ENCODE data around the gene PVALB.
A peak's percentile ranks its signal among the peaks of the same experiment; 100 is the strongest.

The PVALB gene

DNA sequence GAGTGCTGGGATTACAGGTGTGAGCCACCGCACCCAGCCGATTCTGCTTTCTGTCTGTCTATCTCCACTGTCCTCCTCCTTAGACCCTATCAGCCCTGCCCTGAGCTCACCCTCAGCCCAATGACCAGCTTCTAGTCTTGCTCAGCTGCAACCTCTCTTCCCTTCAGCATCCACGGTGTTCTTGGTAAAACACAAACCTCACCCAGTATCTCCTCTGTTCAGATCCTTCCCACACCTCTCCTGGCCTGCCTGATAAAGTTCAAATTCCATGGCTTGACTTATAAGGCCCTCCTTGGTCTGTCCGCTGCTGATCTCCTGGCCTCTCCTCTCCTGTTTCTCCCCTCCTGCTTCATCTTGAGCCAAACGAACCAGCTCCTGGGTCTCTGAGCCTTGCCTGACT, 29.4 kb upstream of the PVALB start:
- no peak for ATAC-seq

DNA sequence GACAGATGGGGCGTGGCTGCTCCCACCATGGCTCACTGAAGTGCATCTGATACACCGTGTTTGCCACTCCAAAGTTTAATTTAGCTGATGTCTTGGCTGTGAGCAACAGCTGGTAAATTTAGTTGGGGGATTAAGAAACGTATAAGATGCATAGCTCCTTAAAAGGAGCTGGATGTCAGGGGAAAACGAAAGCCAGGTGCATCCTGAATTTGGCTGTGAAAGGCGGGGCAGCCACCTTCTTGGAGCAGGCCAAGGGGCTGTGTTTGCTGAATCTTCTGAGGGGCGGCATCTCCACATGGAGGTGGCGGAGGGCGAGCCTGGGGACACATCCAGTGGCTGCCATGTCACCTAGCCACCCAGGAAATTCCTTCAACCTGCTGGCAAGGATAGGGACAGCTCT, 23.3 kb upstream of the PVALB start:
- ATAC-seq, result no peak

DNA sequence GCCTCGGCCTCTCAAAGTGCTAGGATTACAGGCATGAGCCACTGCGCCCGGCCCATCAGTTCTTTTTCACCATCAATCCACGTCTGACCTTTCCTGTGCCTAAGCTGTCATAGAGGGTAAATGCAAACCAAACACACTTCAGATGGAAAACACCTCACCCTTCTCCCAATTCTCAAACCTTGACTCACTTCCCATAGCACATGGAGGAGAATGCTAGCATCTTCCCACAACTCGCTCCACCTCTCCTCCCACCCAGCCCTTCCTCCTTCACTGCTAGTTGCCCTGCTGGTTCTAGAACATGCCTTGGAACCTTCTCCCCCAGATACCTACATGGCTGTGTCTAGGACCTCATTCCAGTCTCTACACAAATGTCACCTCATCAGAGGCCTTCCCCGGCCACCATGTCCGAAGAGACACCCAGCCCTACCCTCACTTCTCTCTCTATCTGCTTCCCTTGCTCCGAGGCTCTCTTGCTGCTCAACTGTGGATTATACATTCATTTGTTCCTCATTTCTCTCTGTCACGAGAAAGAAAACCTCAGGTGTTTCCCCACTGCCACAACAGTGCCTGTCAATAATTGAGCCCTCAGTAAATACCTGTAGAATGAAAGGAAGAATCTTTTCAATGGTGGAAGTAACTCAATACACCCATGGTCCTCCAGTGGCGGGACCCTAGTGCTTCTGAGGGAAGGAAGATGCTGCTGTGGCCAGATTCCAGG, 22.7 kb upstream of the PVALB start:
- no peak for ATAC-seq

DNA sequence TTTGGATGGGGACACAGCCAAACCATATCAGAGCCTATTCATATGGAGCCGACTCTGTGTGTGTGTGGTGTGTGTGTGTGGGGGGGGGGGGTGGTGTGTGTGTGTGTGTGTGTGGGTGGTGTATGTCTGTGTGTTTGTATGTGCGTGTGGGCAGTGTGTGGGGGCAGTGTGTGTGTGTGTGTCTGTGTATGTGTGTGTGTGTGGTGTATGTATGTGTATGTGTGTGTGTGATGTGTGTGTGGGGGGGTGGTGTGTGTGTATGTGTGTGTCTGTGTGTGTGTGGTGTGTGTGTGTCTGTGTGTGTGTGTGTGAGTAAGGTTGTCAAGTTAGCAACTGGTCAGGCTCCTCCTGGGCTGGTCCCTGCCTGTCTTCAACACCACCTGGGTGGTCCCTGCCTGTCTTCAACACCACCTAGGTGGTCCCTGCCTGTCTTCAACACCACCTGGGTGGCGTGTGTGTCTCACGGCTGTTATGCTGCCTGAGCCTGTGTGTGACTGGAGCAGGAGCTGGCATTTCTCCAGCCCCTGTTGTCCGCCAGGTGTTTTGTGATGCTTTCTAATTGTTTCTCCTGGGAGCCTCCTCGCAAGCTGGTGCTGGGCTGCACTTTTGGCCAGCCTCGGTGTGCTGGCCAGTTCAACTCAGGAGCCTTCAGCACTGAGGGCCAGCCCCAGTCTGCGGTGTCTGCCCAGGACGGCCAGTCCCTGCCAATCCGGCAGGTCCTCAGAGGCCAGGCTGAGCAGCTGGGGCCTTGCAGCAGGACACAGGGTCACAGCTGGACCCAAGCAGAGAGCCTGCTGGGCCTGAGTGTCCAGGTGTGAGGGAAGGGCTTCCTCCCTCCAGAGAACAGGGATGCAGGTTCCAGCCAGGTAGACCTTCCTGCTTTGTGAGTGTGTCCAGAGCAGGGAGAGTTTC, 21.5 kb upstream of the PVALB start:
- ATAC-seq, result no peak

GRCh38 chr22:36835903-36836302, 19.1 kb upstream of the PVALB start:
- ATAC-seq, result no peak

DNA sequence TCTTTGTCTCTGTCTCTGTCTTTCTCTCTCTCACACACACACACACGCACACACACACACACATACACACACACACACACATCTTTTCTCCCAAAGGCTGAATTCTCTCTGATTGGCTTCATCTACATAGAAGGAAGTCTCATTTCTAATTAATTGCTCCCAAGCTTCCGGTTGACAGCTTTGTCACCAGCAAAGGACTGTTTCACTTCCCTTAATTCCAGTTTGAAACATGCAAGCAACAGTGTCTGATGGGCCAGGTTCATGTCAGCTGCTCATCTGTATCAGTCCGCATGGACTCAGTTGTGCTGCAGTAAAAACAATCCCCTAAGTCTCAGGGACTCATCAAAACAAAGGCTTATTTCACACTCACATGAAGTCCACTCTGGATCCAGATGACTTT, 16.2 kb upstream of the PVALB start:
- no peak for ATAC-seq

- ATAC-seq, result no peak
Measured at GRCh38 chr22:36831717-36832116, 14.9 kb upstream of the PVALB start.

DNA sequence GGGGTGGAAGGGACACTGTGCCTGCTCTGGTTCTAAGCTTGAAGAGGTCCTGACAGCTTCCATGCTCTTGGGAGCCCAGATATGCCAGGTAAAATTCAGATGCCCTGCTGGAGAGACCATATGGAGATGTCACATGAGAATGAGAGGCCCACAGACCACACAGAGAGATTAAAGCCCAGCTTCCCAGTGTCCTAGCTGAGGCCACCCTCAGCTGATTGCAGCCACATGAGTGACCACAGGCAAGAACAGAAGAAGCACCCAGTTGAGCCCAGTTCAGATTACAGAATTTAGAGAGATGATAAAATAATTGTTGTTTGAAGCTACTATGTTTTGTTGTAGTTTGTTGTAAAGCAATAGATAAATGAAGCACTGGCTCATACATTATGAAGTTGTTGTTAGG, 14.4 kb upstream of the PVALB start:
- no peak for ATAC-seq

DNA sequence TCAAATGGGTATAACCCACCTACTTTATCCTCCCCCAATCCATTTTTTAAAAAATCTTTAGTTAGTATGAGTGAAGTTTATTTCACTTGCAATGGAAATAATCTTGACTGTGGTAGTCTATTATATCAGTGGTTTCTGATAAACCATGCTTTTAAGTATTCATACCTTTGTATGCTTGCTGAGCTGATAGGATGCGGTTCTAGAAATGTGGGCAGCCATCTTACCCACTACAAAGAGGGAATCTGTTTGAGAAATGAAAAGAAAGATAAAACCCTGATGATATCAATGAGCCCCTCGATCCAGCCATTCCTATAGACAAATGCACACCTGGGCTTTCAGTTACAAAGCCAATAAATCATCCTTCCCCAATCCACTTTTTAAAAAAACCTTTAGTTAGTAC, 13.8 kb upstream of the PVALB start:
- no peak for ATAC-seq

- ATAC-seq, result no peak
Measured at GRCh38 chr22:36829370-36830002, 12.7 kb upstream of the PVALB start.

DNA sequence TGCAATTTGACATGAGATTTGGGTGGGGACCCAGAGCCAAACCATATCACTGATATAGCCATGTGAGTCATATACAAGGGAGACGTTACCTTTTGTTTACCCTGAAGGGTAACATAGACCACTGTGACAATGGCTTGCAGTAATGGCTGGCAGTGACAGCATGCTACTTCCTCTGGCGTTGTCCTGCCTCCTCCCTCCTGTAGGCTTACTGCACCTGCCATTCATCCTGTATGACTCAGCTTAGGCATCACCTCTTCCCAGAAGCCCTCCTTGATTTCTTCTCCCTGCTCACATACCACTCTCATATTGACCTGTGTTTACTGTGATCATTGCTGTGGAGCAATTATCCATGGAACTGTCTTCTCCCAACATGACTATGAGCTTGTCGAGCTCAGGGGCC, 12.0 kb upstream of the PVALB start:
- peak; percentile 70 to 74 for ATAC-seq

- no peak for ATAC-seq
Measured at GRCh38 chr22:36826262-36826661, 9.4 kb upstream of the PVALB start.

GRCh38 chr22:36824655-36825054, 7.8 kb upstream of the PVALB start:
- ATAC-seq, result no peak

DNA sequence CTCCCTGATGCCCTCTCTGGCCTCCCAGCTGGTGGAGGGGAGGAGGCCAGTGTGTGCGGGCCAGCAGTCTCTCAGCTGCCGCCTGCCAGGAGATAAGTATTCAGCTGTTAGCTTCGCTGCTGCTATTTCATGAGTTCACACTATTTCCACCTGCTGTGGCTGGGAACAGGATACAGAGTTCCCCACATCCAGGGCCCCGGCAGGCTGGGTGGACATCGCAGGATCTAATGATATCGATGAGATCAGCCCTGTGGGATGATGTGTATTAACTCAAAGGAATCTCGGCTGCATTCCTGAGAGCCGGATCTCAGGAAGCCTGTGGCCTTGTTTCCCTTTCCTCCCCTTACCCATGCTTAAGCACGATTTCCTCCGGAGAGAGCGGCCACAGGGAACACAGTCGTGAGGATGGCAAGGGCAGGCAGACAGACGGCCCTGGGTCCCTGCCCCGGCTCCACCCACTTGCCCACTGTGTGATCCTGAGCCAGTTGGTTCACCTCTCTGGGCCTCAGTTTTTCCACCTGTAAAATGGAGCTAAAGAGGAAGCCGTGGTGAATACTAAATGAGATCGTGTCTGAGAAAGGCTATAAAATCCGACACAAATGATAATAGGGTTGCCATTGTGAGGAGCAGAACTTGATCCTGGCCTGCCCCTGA, 6.5 kb upstream of the PVALB start:
- no peak for ATAC-seq

- no peak for ATAC-seq
Measured at GRCh38 chr22:36822581-36822980, 5.7 kb upstream of the PVALB start.

- ATAC-seq, result no peak
Measured at GRCh38 chr22:36819112-36819511, 2.3 kb upstream of the PVALB start.

DNA sequence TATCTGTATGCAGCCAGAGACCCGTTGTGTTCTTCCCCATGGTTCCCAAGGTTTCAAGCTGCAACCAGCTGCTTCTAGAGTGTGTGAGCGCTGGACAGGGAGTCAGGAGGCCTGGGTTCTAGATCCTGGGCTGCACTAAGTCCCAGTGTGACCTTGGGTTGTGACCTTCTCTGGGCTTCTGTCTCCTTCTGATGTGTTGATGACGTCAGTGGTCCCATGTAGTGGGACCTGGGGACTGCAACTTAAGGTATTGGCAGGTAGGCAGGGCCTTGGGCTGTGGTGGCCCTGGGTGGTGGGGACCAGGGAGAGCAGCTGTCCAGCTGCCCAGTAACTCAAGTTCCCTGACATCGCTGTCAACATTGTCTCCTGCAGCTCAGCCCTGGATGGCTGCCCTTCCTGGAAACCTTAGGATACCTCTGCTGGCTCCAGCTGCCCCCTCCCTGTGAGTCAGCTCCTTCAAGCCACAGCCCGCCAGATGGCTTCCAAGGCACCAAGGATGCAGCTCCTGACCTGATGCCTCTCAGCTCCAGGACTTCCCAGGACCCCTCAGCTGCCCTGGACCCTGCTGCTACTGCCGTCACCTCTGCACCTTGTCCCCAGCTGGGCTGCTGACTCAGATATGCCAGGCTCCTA, 1.3 kb upstream of the PVALB start:
- ATAC-seq, result no peak

DNA sequence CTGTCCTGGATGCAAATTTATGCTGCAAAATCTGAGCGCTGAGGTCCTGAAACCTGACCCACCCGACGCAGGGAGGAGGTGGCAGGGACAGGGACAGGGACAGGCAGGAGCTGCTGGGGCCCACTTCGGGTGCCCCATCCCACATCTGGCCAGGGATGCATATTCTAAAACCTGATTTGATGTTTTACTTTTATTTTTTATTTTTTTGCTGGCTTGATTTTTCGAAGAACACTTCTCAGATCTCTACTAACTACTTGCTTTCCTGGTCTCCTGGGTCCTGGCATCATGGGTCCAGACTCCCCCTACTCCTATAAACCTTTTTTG, 652 bp upstream of the PVALB start:
- no peak for ATAC-seq

DNA sequence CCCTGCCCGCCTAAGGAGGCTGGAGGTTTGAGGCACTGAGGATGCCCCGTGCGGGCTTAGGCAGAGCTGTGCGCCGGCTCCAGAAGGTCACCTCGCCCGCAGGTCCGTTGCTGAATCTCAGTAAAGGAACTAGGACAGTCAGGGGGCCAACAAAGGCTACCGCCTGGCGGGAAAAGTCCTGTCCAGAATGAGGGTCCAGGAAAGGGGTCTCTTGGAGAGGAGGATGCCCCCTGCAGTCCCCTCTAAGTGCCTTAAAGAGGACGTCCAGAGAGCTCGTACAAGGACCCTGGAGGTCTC, 548 bp downstream of the PVALB start:
- ATAC-seq, result no peak

DNA sequence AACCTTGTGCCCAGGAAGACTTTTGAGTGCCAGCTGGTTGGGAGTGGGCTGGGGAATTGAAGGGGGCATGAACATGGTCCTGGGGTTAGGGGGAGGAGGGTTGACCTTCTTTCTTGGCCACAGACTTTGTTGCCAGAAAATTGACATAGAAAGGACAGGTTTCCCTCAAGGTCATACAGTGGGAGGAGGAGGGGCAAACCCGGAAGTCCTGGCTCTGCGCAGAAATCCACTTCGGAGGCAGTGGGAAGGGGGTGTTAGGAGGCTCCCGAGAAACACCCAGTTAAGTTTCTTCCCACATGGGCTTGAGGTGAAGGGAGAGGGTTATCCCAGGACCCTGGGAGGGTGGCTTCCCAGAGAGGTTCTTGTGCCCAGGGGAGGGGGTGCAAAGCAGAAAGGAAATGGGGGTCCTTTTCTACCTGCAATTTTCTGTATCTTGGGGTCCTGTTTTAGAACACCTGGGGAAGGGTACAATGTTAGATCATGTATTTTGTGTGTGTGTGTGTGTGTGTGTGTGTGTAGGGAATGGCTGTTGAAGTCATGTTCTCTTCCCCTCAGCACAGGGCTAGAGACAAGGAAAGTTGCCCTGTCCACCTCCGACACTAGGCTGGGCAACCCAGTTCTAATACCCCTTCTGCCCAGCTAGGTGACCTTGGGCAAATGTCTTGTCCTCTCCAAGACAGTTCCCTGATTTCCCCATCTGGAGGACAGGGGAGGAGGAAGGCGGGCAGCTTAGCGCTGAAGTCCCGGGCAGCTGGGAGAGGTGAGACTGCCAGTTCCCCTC, 1.1 kb downstream of the PVALB start:
- no peak for ATAC-seq

- ATAC-seq, result no peak
Measured at GRCh38 chr22:36814801-36815200, 2.0 kb downstream of the PVALB start.

- ATAC-seq, result no peak
Measured at GRCh38 chr22:36811094-36811800, 5.6 kb downstream of the PVALB start.

Measured in activated CD4-positive, CD25-positive, alpha-beta regulatory T cell treated with anti-CD3 and anti-CD28 coated beads, Interleukin-2, amount 50 U/mL, for 24 hours (primary cell).